PFSK-1 (cell line): Measurements from ENCODE around the gene ARHGAP18.

Experiments
- FOXP2 ChIP-seq: optimal IDR thresholded peaks from 2 replicates; pipeline ENCODE3; 2011; ENCODE audit warnings: borderline replicate concordance, control low read depth, inconsistent platforms; ENCODE audit not compliant: insufficient read depth; ENCODE audit errors: extremely low read length, extremely low read depth
- POLR2AphosphoS5 ChIP-seq: IDR thresholded peaks from 2 replicates; pipeline ENCODE4 v1.6.1; 2012; ENCODE audit warnings: low read depth, mild to moderate bottlenecking, control low read depth, low read length, moderate library complexity
- SIN3A ChIP-seq: IDR thresholded peaks from 2 replicates; pipeline ENCODE4 v1.6.1; 2012; ENCODE audit warnings: mild to moderate bottlenecking, low read length, moderate library complexity, borderline replicate concordance; ENCODE audit not compliant: insufficient read depth
- TAF1 ChIP-seq: IDR thresholded peaks from 2 replicates; pipeline ENCODE4 v1.6.1; 2012; ENCODE audit warnings: low read length, control low read depth, borderline replicate concordance; ENCODE audit not compliant: insufficient read depth
- TF ChIP-seq, protein P1 (sequence below), 2 experiments: IDR thresholded peaks; 2 replicates each; pipeline versions ENCODE4 v1.6.1 to v1.8.0; 2011 to 2012; ENCODE audit warnings: low read depth in 2 of 2, low read length in 2 of 2, control low read depth in 1 of 2, inconsistent platforms in 1 of 2, mild to moderate bottlenecking in 1 of 2, moderate library complexity in 1 of 2; ENCODE audit not compliant: insufficient read depth in 1 of 2

ARHGAP18 gene

DNA sequence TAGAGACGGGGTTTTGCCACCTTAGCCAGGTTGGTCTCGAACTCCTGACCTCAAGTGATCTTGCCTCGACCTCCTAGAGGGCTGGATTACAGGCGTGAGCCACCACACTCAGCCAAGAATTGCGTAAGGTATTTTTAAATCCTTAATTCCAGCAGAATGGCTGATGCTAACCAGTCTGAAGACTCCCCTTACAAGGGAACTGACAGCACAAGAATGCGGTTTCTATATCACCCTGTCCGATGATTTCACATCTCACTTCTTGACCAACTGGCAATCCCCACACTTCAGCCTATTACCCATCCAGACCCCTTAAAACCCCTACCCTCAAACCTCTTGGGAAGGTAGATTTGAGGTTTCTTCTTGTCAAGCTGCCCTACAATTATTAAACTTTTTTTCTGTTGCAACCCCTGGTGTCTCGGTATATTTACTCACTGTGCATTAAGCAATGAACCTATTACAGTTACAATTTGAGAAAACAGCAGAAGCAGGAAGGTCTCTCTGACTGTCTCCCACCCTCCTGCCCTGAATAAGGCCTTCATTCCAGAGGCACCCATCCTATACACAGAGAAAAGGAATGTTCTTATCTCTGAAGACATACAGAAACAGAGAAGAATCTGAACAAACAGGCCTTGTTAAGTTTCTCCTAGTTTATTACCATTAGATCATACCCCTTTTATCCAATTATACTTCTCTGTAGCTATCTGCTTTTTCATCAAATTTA lies 164.9 kb downstream of the ARHGAP18 start:
- TF ChIP-seq SIN3A (no peak), POLR2AphosphoS5 (no peak)

DNA sequence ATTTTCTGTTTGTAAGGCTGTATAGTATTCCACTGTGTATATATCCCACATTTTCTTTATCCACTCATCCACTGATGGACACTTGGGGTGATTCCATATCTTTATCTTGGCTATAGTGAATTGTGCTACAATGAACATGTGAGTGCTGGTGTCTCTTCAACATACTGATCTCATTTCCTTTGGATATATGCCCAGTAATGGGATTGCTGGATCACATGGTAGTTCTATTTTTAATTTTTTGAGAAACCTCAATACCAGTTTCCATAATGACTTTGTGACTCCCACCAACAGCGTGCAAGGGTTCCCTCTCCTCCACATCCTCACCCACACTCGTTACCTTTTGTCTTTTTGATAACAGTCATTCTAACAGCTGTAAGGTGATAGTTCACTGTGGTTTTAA lies 166.0 kb downstream of the ARHGAP18 start:
- no peak for TF ChIP-seq TAF1
- TF ChIP-seq, protein P1, sequence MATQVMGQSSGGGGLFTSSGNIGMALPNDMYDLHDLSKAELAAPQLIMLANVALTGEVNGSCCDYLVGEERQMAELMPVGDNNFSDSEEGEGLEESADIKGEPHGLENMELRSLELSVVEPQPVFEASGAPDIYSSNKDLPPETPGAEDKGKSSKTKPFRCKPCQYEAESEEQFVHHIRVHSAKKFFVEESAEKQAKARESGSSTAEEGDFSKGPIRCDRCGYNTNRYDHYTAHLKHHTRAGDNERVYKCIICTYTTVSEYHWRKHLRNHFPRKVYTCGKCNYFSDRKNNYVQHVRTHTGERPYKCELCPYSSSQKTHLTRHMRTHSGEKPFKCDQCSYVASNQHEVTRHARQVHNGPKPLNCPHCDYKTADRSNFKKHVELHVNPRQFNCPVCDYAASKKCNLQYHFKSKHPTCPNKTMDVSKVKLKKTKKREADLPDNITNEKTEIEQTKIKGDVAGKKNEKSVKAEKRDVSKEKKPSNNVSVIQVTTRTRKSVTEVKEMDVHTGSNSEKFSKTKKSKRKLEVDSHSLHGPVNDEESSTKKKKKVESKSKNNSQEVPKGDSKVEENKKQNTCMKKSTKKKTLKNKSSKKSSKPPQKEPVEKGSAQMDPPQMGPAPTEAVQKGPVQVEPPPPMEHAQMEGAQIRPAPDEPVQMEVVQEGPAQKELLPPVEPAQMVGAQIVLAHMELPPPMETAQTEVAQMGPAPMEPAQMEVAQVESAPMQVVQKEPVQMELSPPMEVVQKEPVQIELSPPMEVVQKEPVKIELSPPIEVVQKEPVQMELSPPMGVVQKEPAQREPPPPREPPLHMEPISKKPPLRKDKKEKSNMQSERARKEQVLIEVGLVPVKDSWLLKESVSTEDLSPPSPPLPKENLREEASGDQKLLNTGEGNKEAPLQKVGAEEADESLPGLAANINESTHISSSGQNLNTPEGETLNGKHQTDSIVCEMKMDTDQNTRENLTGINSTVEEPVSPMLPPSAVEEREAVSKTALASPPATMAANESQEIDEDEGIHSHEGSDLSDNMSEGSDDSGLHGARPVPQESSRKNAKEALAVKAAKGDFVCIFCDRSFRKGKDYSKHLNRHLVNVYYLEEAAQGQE (IDR thresholded peaks at IDR 0.05; ENCODE audit: insufficient read depth in 1 of 2, low read depth in 2 of 2, low read length in 2 of 2): no peak
- no peak for TF ChIP-seq SIN3A
- no peak for TF ChIP-seq POLR2AphosphoS5
- TF ChIP-seq FOXP2: no peak

DNA sequence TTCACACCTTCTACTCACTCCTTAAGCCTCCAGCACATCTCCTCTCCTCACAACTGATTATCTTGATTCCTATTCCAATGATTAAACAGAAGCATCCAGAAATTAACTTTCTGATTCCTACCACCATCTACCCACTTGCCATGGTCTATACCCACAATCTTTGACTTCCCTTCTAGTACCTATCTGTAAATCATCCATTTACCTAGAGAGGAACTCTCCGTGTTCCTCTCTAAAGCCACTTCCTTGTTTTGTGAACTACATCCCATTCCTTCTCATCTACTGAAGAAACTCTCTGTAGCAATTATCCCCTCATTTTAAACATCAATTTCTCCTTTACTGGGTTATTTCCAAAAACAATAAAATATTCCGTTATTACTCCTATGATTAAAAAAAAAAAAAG lies 167.3 kb downstream of the ARHGAP18 start:
- TF ChIP-seq SIN3A (no peak), TAF1 (no peak), FOXP2 (no peak), POLR2AphosphoS5 (no peak)
- TF ChIP-seq, protein P1 (IDR thresholded peaks at IDR 0.05; ENCODE audit: insufficient read depth in 1 of 2, low read depth in 2 of 2, low read length in 2 of 2): no peak

DNA sequence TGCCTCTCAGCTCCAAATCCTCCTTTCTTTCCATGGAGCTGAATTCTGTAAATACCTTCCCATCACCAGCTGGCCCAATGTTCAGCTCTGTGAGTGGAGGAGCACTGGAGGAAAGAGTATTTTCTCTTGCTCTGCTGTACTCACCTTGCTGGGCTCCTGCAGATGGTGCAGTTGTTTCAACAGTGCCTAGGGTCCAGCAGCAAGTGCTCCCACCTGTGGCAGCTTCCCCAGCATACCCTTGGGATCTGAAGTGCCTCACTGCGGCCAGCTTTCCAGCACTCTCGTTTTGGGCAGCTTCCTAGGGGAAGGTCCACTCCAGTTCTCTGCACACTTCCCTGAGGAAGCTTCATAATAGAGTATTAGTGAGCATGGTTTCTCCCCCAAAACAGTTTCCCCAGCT lies 170.9 kb downstream of the ARHGAP18 start:
- TF ChIP-seq SIN3A: no peak
- TF ChIP-seq, protein P1 (IDR thresholded peaks at IDR 0.05; ENCODE audit: insufficient read depth in 1 of 2, low read depth in 2 of 2, low read length in 2 of 2): no peak
- TF ChIP-seq TAF1: no peak
- TF ChIP-seq POLR2AphosphoS5: no peak
- TF ChIP-seq FOXP2: no peak

DNA sequence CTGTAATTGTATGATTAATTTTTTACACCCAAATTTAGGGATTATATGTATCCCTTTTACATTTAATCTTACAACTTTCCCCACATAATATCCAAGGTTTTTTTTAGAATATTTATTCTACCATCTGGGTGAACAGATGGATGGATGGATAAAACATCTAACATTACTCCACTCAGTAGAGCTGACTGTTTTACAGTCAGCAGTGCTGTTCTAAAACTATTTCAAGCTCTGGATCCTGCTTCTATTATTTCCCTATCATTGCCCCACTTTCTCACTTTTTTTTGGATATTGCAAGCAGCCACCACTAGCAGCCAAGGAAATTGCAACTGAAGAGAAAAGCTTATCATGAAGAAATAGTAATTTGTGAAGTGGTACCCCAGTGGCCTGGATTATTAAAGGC lies 173.7 kb downstream of the ARHGAP18 start:
- TF ChIP-seq, protein P1 (IDR thresholded peaks at IDR 0.05; ENCODE audit: insufficient read depth in 1 of 2, low read depth in 2 of 2, low read length in 2 of 2): no peak
- TF ChIP-seq FOXP2: no peak
- no peak for TF ChIP-seq TAF1
- no peak for TF ChIP-seq SIN3A
- TF ChIP-seq POLR2AphosphoS5: no peak
